Astrocyte (in vitro differentiated cells and primary cell): ENCODE results near the gene MPRIP. TPM values are rescaled to one million over a fixed set of nuclear protein-coding genes. Genes with fewer than 3 reads are reported as not detected.

Experiments used
- DNase-seq: peaks from one replicate; pipeline ENCODE4 v3.0.0-alpha.2; 2010; ENCODE audit warnings: low read depth
- FAIRE-seq: peaks from 2 replicates; lab custom pipeline; 2011; peaks lifted over from hg19 to GRCh38; lab: Jason Lieb, UNC
- H2AFZ ChIP-seq: 2 replicates; pipeline ENCODE4 v1.6.0; 2012; ENCODE audit warnings: low read depth, low read length, inconsistent platforms
- H3K27ac ChIP-seq: 2 replicates; pipeline ENCODE4 v1.5.1; 2011; ENCODE audit warnings: low read depth, low read length, inconsistent platforms
- H3K27me3 ChIP-seq: 2 replicates; pipeline ENCODE4 v1.6.0; 2011; ENCODE audit warnings: low read length, inconsistent platforms; ENCODE audit not compliant: insufficient read depth
- H3K36me3 ChIP-seq: 2 replicates; pipeline ENCODE4 v1.5.1; 2011; ENCODE audit warnings: low read length, inconsistent platforms; ENCODE audit not compliant: insufficient read depth
- H3K4me1 ChIP-seq: 2 replicates; pipeline ENCODE4 v1.5.1; 2011; ENCODE audit warnings: low read length, inconsistent platforms; ENCODE audit not compliant: insufficient read depth
- H3K4me2 ChIP-seq: 2 replicates; pipeline ENCODE4 v1.6.0; 2012; ENCODE audit warnings: low read length, inconsistent platforms
- H3K4me3 ChIP-seq: 2 replicates; pipeline ENCODE4 v1.5.1; 2011; ENCODE audit warnings: low read depth, mild to moderate bottlenecking, low read length, inconsistent platforms; ENCODE audit not compliant: insufficient read depth
- H3K79me2 ChIP-seq: 2 replicates; pipeline ENCODE4 v1.6.0; 2012; ENCODE audit warnings: mild to moderate bottlenecking, low read length, inconsistent platforms; ENCODE audit not compliant: insufficient read depth
- H3K9ac ChIP-seq: 2 replicates; pipeline ENCODE4 v1.6.0; 2012; ENCODE audit warnings: mild to moderate bottlenecking, low read length, inconsistent platforms
- H3K9me3 ChIP-seq: 2 replicates; pipeline ENCODE4 v1.5.1; 2012; ENCODE audit warnings: low read depth, mild to moderate bottlenecking, low read length, inconsistent platforms; ENCODE audit not compliant: insufficient read depth
- H4K20me1 ChIP-seq: 2 replicates; pipeline ENCODE4 v1.6.0; 2012; ENCODE audit warnings: low read length, inconsistent platforms; ENCODE audit not compliant: insufficient read depth
- H3K27ac Mint-ChIP-seq: one replicate; pipeline ENCODE4 v1.8.0; 2021; ENCODE audit warnings: mild to moderate bottlenecking, mixed read lengths; ENCODE audit not compliant: unreplicated experiment
- H3K27me3 Mint-ChIP-seq: one replicate; pipeline ENCODE4 v1.8.0; 2021; ENCODE audit warnings: low read depth, mixed read lengths; ENCODE audit not compliant: unreplicated experiment
- H3K36me3 Mint-ChIP-seq: one replicate; pipeline ENCODE4 v1.8.0; 2021; ENCODE audit warnings: low read depth, mixed read lengths; ENCODE audit not compliant: unreplicated experiment
- H3K4me1 Mint-ChIP-seq: one replicate; pipeline ENCODE4 v1.8.0; 2021; ENCODE audit warnings: low read depth, mixed read lengths; ENCODE audit not compliant: unreplicated experiment
- H3K4me3 Mint-ChIP-seq: one replicate; pipeline ENCODE4 v1.8.0; 2021; ENCODE audit warnings: mild to moderate bottlenecking, moderate library complexity, mixed read lengths; ENCODE audit not compliant: unreplicated experiment
- H3K9me3 Mint-ChIP-seq: one replicate; pipeline ENCODE4 v1.8.0; 2021; ENCODE audit warnings: mild to moderate bottlenecking, mixed read lengths; ENCODE audit not compliant: unreplicated experiment
- CTCF ChIP-seq: IDR thresholded peaks from 2 replicates; pipeline ENCODE4 v1.5.1; 2011; ENCODE audit warnings: low read depth, mild to moderate bottlenecking, inconsistent platforms, low read length, moderate library complexity; ENCODE audit not compliant: insufficient read depth
- EZH2 ChIP-seq: IDR thresholded peaks from 2 replicates; pipeline ENCODE4 v1.6.1; 2012; ENCODE audit warnings: mild to moderate bottlenecking, low read length, inconsistent platforms; ENCODE audit not compliant: insufficient read depth
- total RNA-seq: library from RNA; stranded (reverse); gene quantifications from 2 replicates; pipeline ENCODE4 v1.2.1, GENCODE V29; 2021

Gene MPRIP
- total RNA-seq, 1 donor from 2014 or later = 176 TPM

DNA sequence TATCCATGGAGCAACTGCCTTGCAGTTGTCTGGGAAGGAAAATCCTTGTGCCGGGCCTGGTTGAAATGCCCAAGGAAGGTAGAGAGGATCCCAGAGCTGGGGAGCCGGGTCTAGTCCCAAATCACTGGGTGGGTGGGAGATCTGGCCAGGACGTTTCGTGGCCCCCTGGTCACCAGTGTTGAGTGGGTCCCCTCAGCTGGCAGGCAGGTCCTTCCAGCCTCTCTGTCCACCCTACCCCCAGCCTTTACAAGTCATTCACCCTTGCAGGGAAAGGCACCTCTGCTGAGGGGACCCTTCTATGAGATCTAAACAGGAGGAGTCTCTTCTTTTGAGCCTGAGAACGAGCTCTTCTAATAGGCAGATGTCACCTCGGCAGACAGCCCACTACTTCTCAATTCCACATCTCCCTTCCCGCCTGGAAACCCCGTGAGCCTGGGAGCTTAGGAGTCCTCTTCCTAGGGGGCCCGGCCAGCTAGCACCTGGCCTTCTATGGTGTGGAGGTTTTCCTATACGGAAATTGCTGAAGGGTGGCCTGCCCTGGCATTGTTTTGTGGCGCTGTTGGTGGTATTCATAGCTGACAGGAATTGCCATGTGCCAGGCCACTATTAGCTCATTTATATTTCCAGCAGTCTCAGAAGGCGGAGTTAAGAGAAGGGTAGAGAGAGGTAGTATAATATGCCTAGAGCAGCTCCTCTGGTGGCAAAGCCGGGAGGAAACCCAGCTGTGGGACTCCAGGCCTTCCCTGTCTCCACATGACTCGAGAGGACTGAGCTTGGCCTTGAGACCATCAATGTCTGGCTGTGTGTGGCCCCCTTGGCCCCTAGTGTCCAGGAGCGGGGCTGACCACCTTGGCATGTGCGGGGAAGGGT, 13.3 kb downstream of the MPRIP start:
- peaks cover 3% of the 10 kb centered on the region for H3K36me3 ChIP-seq
- H2AFZ ChIP-seq = no peak overlapping the region
- no peak overlapping the region for H3K4me3 ChIP-seq
- peaks cover 100% of the 10 kb centered on the region for H4K20me1 ChIP-seq
- H3K4me1 ChIP-seq = peaks cover 4% of the 10 kb centered on the region
- peaks cover 10% of the 10 kb centered on the region for H3K36me3 Mint-ChIP-seq
- no peak overlapping the region for H3K9ac ChIP-seq
- no peak overlapping the region for H3K27ac ChIP-seq
- no peaks in the 10 kb centered on the region for H3K9me3 Mint-ChIP-seq
- FAIRE-seq = no peak
- peaks cover 100% of the 10 kb centered on the region for H3K79me2 ChIP-seq
- no peak overlapping the region for H3K4me2 ChIP-seq
- H3K27me3 ChIP-seq = no peaks in the 10 kb centered on the region
- H3K9me3 ChIP-seq = no peaks in the 10 kb centered on the region
- TF ChIP-seq EZH2 (no peak), CTCF (no peak)
- no peak overlapping the region for H3K4me3 Mint-ChIP-seq
- H3K4me1 Mint-ChIP-seq = peaks cover 18% of the 10 kb centered on the region
- DNase-seq = no peak
- H3K27me3 Mint-ChIP-seq = no peaks in the 10 kb centered on the region
- H3K27ac Mint-ChIP-seq = no peak overlapping the region

GRCh38 chr17:17056156-17056539, 13.9 kb downstream of the MPRIP start:
- peaks cover 100% of the 10 kb centered on the region for H3K79me2 ChIP-seq

More at GRCh38 chr17:17056156-17056539, 13.9 kb downstream of the MPRIP start:
- Histone ChIP-seq H3K27me3 (no peaks in the 10 kb centered on the region), H3K9me3 (no peaks in the 10 kb centered on the region), H3K36me3 (peaks cover 4% of the 10 kb centered on the region), H3K4me1 (peaks cover 4% of the 10 kb centered on the region), H3K4me2 (no peak overlapping the region), H3K4me3 (no peak overlapping the region), H3K9ac (no peak overlapping the region), H4K20me1 (peaks cover 100% of the 10 kb centered on the region), H3K27ac (no peak overlapping the region), H2AFZ (no peak overlapping the region)
- TF ChIP-seq EZH2 (no peak), CTCF (no peak)
- Mint-ChIP-seq H3K4me1 (peaks cover 18% of the 10 kb centered on the region), H3K4me3 (no peak overlapping the region), H3K27ac (no peak overlapping the region), H3K9me3 (no peaks in the 10 kb centered on the region), H3K36me3 (peaks cover 10% of the 10 kb centered on the region), H3K27me3 (no peaks in the 10 kb centered on the region)
- DNase-seq = no peak
- no peak for FAIRE-seq
